ENCODE results near the gene CD27. TPM values are rescaled to one million over a fixed set of nuclear protein-coding genes. Genes with fewer than 3 reads are reported as not detected.
A peak's percentile ranks its signal among the peaks of the same experiment; 100 is the strongest.

CD27 gene
- total and polyA plus RNA-seq, 2 of the 13 experiments (the other 11 are each of a cell fraction or from before 2014, with no cell fraction given): 0.12 TPM; not detected in 1

DNA sequence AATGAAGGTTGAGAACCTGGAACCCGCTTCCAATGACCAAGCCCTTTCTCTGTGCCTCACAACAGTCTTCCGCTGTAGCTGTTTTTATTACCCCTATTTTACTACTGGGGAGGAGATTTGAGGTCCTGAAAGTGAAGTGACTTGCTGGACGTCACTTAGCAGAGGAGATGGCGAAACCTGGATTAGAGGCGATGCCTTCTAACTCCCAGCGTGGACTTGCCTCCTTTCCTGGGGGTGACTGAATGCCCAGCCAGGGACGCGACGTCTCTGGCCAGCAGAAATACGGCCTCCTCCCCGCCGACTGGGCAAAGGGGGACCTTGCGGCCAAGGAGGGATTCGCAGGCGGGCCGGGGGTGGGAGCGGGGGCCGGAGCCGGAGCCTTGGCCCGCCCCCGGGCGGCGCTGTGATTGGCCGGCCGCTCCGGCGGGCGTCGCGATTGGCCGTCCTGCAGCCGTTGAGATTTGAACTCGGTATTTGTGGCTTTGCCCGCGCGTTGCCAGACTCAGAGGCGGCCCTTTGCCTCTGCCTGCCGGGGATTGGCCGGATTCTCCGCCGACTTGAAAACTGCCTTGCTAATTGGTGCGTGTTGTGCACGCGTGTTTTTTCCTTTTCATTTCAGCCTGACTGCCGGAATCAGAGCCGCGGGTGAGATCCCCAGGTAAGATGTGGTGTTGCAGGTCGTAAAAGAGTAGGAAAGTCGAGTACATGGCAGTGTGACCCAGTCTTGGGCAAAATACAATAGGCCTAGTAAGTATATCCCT is 48.9 kb downstream of the CD27 start, which contains the start of gene NCAPD2 (continued):
- TF ChIP-seq NONO (IDR thresholded peaks at IDR 0.05): no peak
- peak; percentile 60 for TF ChIP-seq NONO (CRISPR knock-in tag; conservative IDR thresholded peaks at IDR 0.05)
- TF ChIP-seq HOXA3 (CRISPR knock-in tag; IDR thresholded peaks at IDR 0.05): peak; percentile 58; the same call in 1 of the 2 replicates
- 0 out of 2 replicates have a peak, but pooled peaks have one; percentile 54 for TF ChIP-seq JUND (CRISPR knock-in tag; IDR thresholded peaks at IDR 0.05)
- TF ChIP-seq, protein P1, sequence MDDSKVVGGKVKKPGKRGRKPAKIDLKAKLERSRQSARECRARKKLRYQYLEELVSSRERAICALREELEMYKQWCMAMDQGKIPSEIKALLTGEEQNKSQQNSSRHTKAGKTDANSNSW (CRISPR knock-in tag; IDR thresholded peaks at IDR 0.05; ENCODE audit: borderline replicate concordance): 0 out of 2 replicates have a peak, but pooled peaks have one; percentile 87
- no peak for TF ChIP-seq GTF2F1 (IDR thresholded peaks at IDR 0.05; ENCODE audit: low read length)
- TF ChIP-seq ZMYM2 (CRISPR knock-in tag; IDR thresholded peaks at IDR 0.05): peak; percentile 54; the same call in 1 of the 2 replicates
- no peak for TF ChIP-seq ZNF703 (CRISPR knock-in tag; IDR thresholded peaks at IDR 0.05; ENCODE audit: borderline replicate concordance)
- 0 out of 2 replicates have a peak, but pooled peaks have one; percentile 16 for TF ChIP-seq RERE (CRISPR knock-in tag; IDR thresholded peaks at IDR 0.05; ENCODE audit: low read depth)
- TF ChIP-seq ZNF503 (CRISPR knock-in tag; IDR thresholded peaks at IDR 0.05): no peak
- no peak; the same call in 1 of the 2 replicates for TF ChIP-seq SOX5 (CRISPR knock-in tag; IDR thresholded peaks at IDR 0.05; ENCODE audit: borderline replicate concordance)
- TF ChIP-seq TCF12 (IDR thresholded peaks at IDR 0.05): no peak
- 0 out of 2 replicates have a peak, but pooled peaks have one; percentile 25 for TF ChIP-seq TCF12 (CRISPR knock-in tag; IDR thresholded peaks at IDR 0.05)
- TF ChIP-seq TMF1 (CRISPR knock-in tag; IDR thresholded peaks at IDR 0.05; ENCODE audit: low read depth): peak; percentile 51
- TF ChIP-seq MYPOP (CRISPR knock-in tag; IDR thresholded peaks at IDR 0.05): peak; percentile 11; the same call in 1 of the 2 replicates
- 0 out of 2 replicates have a peak, but pooled peaks have one; percentile 17 for TF ChIP-seq YEATS2 (CRISPR knock-in tag; IDR thresholded peaks at IDR 0.05; ENCODE audit: borderline replicate concordance)
- TF ChIP-seq MIER2 (CRISPR knock-in tag; IDR thresholded peaks at IDR 0.05): no peak
